GM12873 (cell line): ENCODE results near the gene PTPRD.

Experiments used
- TF ChIP-seq, protein P1 (sequence below): IDR thresholded peaks from 2 replicates; pipeline ENCODE4 v1.5.1; 2012; ENCODE audit warnings: low read depth, mild to moderate bottlenecking, moderate library complexity, low read length, control low read depth; ENCODE audit not compliant: insufficient read depth; ENCODE audit errors: missing control alignments

The PTPRD gene

DNA sequence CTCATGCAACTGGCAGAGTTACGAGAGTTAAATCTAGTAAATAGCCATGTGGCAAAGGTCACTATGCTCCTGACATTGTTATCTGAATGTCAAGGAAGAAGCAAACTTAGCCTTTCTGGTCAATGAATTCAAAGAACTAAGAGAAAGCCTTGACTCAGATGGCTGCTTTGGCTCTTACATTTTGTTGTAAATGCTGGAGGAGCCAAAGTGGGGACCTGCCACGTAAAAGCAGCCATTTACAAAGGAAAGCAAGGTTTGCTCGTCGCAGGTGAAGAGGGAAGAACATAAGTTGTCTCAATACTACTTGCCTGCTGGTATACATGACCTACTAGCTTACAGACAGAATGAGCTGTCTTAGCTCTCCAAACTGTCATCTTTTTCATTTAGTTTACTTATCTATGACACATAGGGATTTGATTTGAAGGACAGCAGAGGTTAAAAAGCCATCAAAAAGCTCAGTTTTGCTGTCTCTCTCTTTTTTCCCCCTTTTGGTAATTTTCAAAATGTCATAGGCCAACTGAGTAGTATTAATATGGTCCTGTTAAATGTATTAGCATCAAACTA, 1760.4 kb downstream of the PTPRD start:
- TF ChIP-seq, protein P1, sequence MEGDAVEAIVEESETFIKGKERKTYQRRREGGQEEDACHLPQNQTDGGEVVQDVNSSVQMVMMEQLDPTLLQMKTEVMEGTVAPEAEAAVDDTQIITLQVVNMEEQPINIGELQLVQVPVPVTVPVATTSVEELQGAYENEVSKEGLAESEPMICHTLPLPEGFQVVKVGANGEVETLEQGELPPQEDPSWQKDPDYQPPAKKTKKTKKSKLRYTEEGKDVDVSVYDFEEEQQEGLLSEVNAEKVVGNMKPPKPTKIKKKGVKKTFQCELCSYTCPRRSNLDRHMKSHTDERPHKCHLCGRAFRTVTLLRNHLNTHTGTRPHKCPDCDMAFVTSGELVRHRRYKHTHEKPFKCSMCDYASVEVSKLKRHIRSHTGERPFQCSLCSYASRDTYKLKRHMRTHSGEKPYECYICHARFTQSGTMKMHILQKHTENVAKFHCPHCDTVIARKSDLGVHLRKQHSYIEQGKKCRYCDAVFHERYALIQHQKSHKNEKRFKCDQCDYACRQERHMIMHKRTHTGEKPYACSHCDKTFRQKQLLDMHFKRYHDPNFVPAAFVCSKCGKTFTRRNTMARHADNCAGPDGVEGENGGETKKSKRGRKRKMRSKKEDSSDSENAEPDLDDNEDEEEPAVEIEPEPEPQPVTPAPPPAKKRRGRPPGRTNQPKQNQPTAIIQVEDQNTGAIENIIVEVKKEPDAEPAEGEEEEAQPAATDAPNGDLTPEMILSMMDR = no peak

DNA sequence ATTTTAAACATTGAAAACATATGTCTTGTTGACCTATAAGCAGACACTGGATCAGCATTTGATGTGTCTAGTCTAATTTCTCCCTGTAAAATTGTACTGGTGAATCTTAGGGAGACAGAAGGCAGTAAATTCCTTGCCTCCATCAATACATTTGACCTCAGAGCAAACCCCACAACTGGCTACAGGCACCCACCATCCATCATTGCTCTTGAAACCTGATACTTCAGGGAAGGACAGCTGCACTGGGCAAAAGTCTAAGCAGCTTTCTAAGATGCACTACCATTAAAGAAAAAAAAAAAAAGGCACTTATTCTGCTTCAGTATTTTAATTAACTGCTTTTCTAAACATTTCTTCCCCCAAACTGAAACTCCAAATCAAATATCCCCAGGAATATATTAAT, 1761.9 kb downstream of the PTPRD start:
- TF ChIP-seq, protein P1 = no peak

- TF ChIP-seq, protein P1 = no peak
These were observed 1767.0 kb downstream of the PTPRD start for GRCh38 chr9:8845808-8846207.

DNA sequence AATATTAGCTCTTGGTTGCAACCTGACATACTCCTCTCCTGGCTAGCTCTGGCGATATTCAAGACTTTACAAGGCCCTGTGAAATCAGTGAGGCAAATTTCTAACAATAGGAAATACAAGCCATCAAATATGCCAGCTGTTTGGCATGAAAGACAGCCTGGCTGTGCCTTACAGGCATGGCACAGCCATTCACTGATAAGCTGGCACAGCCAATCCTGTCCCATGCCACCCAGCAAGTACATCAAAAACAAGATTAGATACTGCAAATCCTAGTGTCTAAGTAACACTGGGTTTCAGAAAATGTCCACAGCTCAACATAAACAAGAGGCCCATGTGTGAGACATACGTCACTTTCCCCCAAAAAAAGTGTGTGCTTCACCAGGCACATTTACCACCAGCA, 1767.4 kb downstream of the PTPRD start:
- TF ChIP-seq, protein P1 = no peak

- TF ChIP-seq, protein P1 = no peak
These were observed 1768.3 kb downstream of the PTPRD start for GRCh38 chr9:8844549-8844948.

DNA sequence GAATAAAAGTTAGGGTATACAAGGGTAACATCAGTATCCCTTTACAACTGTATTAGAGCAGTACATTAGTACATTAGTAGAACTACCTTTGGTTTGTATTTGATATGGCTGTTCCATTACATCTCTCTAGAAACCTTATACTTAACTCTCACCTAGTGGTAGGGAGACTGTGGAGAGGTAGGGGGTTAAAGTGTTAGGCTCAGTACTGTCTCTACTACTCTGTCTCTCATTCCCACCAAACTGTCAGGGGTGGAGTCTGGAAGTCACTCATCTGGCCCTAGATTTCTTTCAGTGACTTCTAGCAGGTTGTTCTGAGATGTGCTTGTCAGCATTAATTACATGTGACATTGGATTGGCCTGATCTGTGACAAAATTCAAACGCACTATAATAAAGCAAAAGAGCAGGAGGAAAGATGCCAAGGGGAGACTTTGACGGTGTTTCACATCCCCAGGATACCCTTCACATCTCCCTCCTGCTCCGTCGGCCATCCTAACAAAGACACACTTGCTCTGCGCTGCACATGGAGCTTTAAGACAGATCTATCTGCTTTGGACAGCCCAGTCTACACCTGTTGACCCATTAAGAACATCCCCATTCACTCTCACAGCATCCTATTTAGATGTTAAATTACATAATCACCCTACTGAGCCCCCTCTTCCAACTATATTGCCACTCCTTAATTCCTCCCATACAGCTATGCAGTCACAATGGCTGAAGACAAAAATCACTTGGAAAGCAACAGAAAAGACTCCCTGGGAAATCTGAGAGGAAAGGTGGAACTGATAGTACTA, 1770.2 kb downstream of the PTPRD start:
- TF ChIP-seq, protein P1 = no peak

- TF ChIP-seq, protein P1 = no peak
These were observed 1774.7 kb downstream of the PTPRD start for GRCh38 chr9:8838136-8838535.
